ENCODE results near the gene EBP. TPM values are rescaled to one million over a fixed set of nuclear protein-coding genes. Genes with fewer than 3 reads are reported as not detected.

The EBP gene
- total and polyA plus RNA-seq, 9 of the 15 experiments (the other 6 are each of a cell fraction or from before 2014, with no cell fraction given) = 228 to 987 (median 274) TPM

DNA sequence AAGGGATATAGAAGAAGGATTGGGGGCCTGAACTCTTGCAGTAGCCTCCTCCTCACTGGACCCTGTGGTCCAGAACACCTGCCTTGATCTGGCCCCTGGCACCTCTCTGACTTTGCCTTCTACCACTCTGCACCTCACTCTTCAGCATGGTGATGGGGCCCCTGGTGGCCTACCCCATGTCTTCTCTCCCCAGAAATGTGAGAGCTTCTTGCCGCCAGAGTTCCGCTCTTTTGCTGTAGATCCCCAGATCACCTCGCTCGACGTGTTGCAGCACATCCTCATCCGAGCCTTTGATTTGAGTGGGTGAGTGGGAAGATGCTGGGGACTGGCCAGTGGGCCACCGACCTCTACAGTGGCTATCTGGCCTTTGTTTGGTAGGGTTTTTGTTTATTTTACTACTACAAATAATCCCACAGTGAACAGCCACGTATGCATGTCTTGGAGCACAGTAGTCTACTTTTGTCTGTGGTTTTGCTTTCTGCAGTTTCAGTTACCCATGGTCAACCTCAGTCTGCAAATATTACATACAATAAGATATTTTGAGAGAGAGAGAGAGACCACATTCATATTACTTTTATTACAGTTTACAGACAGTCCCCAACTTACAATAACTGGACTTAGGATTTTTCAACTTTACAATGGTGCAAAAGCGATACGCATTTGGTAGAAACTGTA, 19.7 kb downstream of the EBP start:
- H4K20me1 ChIP-seq (replicated peaks; ENCODE audit: control insufficient read depth, insufficient read depth, low read length) = no peaks in the 10 kb centered on the region
- H3K4me1 ChIP-seq (replicated peaks in 1 of 2; ENCODE audit: control insufficient read depth in 2 of 2, insufficient read depth in 2 of 2, low read length in 2 of 2) = peaks cover 9 to 19% of the 10 kb centered on the region in 2 experiments; a peak in 4 of 5 replicates
- ATAC-seq (no peak), FAIRE-seq (no peak), DNase-seq (ENCODE audit: extremely low read depth in 1 of 4, low spot score in 3 of 4) (no peak)
- TF ChIP-seq ZNF224 (CRISPR knock-in tag; IDR thresholded peaks at IDR 0.05) (no peak), MTA2 (IDR thresholded peaks at IDR 0.05; ENCODE audit: low read depth) (no peak), MCM5 (IDR thresholded peaks at IDR 0.05; ENCODE audit: low read depth) (no peak), FIP1L1 (IDR thresholded peaks at IDR 0.05; ENCODE audit: low read depth, low read length, poor library complexity, severe bottlenecking) (no peak), ETV1 (tag; conservative IDR thresholded peaks at IDR 0.05; ENCODE audit: low read depth) (no peak), MAFF (IDR thresholded peaks at IDR 0.05; ENCODE audit: low read length) (no peak), ESRRA (IDR thresholded peaks at IDR 0.05; ENCODE audit: borderline replicate concordance, low read depth) (no peak), CTBP1 (IDR thresholded peaks at IDR 0.05; ENCODE audit: borderline replicate concordance) (no peak), MIER1 (IDR thresholded peaks at IDR 0.05; ENCODE audit: low read depth) (no peak), KAT8 (IDR thresholded peaks at IDR 0.05; ENCODE audit: low read depth) (no peak), RBM22 (IDR thresholded peaks at IDR 0.05; ENCODE audit: low read depth, low read length, poor library complexity, severe bottlenecking) (no peak), HDAC6 (IDR thresholded peaks at IDR 0.05; ENCODE audit: low read depth, low read length) (no peak), YBX1 (IDR thresholded peaks at IDR 0.05) (no peak), BRCA1 (IDR thresholded peaks at IDR 0.05) (no peak), BRCA1 (CRISPR knock-in tag; IDR thresholded peaks at IDR 0.05) (no peak), HMGN3 (IDR thresholded peaks at IDR 0.05; ENCODE audit: borderline replicate concordance, extremely low read depth, insufficient read length, low read depth, low read length) (no peak), POLR2AphosphoS2 (IDR thresholded peaks at IDR 0.05; ENCODE audit: low read length) (no peak)
- TF ChIP-seq, protein P1, sequence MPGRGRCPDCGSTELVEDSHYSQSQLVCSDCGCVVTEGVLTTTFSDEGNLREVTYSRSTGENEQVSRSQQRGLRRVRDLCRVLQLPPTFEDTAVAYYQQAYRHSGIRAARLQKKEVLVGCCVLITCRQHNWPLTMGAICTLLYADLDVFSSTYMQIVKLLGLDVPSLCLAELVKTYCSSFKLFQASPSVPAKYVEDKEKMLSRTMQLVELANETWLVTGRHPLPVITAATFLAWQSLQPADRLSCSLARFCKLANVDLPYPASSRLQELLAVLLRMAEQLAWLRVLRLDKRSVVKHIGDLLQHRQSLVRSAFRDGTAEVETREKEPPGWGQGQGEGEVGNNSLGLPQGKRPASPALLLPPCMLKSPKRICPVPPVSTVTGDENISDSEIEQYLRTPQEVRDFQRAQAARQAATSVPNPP (IDR thresholded peaks at IDR 0.05; ENCODE audit: borderline replicate concordance, insufficient read depth, insufficient read length) = no peak
- in situ Hi-C loops (cut with MboI) (no loop called here), intact Hi-C loops (cut with micrococcal nuclease) (no loop called here)
- H2AFZ ChIP-seq (ENCODE audit: low read depth, low read length) = no peak overlapping the region
- H3K79me2 ChIP-seq (ENCODE audit: control insufficient read depth, insufficient read depth, low read length) = peaks cover 17% of the 10 kb centered on the region
- H3K36me3 ChIP-seq (ENCODE audit: control insufficient read depth, insufficient read depth, low read length) = peaks cover 25% of the 10 kb centered on the region
- ChIA-PET CTCF (ENCODE audit: low intra/inter-chr PET ratio) (no interaction called here), POLR2A (interaction anchor here (2.3 kb wide), 1 partner anchor 10 kb away, joined by 10 read pairs; no protein-coding TSS in a partner anchor)
- no peaks in the 10 kb centered on the region for H3K27me3 ChIP-seq (ENCODE audit: control insufficient read depth in 2 of 2, insufficient read depth in 2 of 2, low read length in 2 of 2)
- WGBS (ENCODE audit: insufficient coverage, low coverage, missing lambda C conversion rate) = 86% methylated on average over 6 of the region's 10 CpGs
- peak overlapping the region in 1 of 2 experiments; percentile 76; a peak in 2 of 4 replicates for H3K9ac ChIP-seq (ENCODE audit: insufficient read depth in 1 of 2, low read depth in 2 of 2, low read length in 2 of 2)
- H3K27ac ChIP-seq (ENCODE audit: extremely low read depth, low read depth, low read length) = no peak overlapping the region
- H3K4me2 ChIP-seq (ENCODE audit: insufficient read depth, low read length) = no peak overlapping the region
- H3K4me3 ChIP-seq = no peak overlapping the region
- no peaks in the 10 kb centered on the region for H3K9me3 ChIP-seq (replicated peaks; ENCODE audit: control insufficient read depth, insufficient read depth, low read depth, low read length)
- no peaks in the 10 kb centered on the region for H3K9me1 ChIP-seq (ENCODE audit: control insufficient read depth, insufficient read depth, low read length)
- BruUV-seq (replicated peaks) = no TSS peak
